HuH-7 (cell line): ENCODE results near the gene SASH1.
A peak's percentile ranks its signal among the peaks of the same experiment; 100 is the strongest.

Experiments
- DNase-seq: peaks from one replicate; pipeline ENCODE4 v3.0.0; 2011; ENCODE audit warnings: low spot score

SASH1 gene

DNA sequence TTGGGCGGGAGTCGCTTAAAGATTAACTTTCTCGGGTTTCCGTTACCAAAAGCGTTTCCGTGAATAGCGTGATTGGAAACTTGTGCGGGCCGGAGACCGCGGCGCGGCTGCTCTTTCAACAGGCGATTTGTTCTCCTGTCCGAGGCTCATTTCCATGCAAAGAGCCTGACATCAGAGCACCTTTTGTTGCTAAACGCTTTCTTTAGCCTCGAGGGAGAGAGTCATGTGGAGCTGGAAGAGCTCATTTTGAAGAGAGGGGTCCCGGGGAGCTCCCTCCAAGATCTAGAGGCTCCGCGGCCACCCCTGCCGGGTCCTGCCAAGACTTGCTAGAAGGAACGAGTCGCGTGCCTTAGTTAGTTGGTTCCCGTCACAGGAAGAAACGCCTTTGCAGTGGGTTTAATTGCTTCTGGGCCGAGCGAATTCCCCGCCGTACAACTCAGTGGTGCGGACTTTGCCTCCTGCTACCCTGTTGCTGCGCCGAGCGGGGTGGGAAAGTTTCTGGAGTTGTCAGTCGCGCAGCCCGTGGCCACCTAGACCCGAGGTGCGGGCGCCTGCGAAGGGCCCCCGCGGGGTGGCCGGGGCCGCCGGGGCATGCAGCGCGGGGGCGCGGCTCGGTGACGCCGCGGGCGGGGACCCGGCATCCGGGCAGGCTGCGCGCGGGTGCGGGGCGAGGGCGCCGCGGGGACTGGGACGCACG lies at the start of gene SASH1:
SASH1 (plus strand) TSS at position 489 of the 697 bp plus-strand sequence. CDS start 230 bp downstream, outside the sequence.
- peak; percentile 83 for DNase-seq

DNA sequence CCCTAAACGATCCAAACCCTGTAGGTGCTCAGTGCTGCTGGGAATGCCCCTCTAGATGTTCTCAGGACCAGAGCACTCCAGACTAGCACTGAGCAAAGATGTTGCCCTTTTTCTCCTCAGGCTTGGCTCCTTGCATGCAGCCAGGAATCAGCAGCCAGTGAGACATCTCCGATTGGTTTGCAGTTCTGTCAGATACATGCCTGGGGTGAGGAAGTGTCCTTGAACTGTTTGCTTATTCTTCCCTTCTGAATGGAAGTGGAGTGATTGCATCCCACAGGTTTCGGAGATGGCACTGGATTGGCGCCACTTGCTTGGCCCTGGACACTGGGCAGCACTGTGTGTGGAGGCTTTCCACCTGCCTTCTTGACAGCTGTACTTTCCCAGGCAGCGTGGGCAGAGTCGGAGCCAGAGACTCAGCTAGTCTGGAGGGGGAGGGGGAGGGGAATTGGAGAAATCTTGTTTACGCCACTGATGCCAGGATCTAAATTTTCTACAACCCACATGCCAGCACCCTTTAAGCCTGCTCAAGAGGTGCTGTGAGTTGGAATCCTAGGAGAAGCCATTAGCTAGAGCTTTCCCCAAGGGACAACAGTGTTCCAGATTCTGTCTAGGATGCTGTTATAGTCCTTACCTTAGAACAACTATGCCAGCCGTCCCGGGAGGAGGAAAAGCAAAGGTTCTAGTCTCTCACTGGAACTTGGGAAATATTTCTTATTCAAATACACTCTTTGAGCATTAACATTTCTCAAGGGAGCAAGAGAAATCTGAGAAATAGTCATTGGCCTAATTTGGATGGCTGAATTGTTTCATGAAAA lies 49.2 kb upstream of the SASH1 start:
- no peak for DNase-seq

DNA sequence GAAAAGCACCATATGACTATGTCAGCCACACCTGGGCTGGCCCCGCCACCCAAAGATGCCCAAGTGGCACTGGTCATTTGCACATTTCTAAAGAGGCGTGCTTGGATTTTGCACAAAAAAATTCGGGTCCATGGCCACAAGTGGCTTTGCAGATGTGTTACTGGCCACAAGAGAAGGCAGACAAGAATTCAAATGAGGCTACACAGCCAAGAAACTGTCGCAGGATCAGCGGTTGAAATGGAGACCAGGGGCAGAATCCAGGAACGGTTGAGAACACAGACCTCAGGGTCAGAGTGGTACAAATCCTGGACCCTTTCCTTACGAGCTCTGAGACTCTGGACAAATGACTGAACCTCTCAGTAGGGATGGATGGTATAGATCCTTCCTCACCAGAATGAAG lies 48.6 kb upstream of the SASH1 start:
- DNase-seq = no peak

- no peak for DNase-seq
Observed at GRCh38 chr6:148295261-148295887, 47.3 kb upstream of the SASH1 start.

- no peak for DNase-seq
Observed at GRCh38 chr6:148296771-148297170, 45.9 kb upstream of the SASH1 start.

DNA sequence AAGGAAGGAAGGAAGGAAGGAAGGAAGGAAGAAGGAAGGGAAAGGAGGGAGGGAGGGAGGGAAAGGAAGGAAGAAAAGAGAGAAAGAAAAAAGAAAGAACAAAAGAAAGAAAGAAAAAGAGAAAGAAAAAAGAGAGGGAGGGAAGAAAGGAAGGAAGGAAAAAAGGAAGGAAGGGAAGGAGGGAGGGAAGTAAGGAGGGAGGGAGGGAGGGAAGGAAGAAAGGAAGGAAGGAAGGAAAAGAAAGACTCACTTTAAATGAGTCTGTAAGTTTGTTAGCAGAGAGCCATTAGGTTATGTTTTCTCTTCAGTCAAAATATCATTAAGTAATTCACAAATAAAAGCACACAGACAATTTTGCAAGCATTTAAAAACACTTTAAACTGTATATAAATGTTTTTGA lies 44.0 kb upstream of the SASH1 start:
- DNase-seq = no peak

GRCh38 chr6:148303616-148304015 lies 39.0 kb upstream of the SASH1 start:
- no peak for DNase-seq

DNA sequence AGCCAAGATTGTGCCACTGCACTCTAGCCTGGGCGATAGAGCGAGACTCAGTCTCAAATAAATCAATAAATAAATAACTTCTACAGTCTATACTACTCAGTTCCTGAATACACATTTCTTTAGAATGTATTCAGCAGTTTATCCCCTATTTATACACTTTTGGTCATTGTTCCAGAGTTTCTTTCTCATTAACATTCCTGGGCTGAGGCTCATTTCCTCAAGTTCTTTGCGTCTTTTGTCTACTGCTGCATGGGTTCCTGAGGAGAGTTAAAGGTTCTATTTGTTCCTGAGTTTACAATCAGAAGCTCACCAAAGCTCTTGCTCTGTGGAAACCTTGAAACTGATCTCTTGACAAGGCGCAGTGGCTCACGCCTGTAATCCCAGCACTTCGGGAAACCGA lies 37.7 kb upstream of the SASH1 start:
- DNase-seq = no peak

- DNase-seq = no peak
Observed at GRCh38 chr6:148306286-148306685, 36.4 kb upstream of the SASH1 start.

DNA sequence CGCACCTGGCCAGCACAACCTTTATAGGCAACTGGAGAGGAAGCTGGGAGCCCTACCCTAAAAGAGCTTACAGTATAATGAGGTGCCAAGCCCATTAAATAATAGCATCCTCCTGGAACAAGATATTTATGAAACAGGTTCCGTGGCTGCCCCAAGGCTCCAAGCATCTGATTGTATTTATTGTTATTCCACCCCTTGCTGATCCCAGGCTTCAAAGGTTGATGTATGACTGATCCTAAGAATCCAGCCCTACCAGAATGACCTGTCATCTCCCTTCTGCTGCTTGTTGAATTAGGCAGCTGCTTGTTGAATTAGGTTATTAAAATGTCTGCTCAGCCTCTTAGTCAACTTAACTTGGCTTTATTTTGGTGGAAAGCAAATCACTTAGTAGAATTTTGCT lies 35.2 kb upstream of the SASH1 start:
- no peak for DNase-seq

DNA sequence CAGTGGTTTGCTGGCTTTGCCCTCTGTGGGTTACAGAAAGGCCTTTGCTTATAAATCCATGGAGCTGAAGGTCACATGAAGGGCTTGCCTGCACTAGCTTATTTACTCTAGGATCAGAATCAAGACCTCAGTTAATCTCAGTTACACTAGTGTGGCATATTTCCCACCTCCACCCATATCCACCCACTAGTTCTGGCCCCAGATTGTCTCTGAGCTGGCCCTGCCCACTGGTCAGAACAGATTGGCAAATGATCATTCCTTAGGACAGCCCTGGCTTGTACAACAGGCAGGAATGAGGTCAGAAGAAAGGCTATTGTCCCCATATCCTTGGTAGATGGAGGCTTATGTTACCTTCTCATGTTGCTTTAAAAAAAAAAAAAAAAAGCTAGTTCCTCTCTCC lies 33.3 kb upstream of the SASH1 start:
- DNase-seq = no peak

GRCh38 chr6:148311966-148312669 lies 30.5 kb upstream of the SASH1 start:
- DNase-seq = no peak

DNA sequence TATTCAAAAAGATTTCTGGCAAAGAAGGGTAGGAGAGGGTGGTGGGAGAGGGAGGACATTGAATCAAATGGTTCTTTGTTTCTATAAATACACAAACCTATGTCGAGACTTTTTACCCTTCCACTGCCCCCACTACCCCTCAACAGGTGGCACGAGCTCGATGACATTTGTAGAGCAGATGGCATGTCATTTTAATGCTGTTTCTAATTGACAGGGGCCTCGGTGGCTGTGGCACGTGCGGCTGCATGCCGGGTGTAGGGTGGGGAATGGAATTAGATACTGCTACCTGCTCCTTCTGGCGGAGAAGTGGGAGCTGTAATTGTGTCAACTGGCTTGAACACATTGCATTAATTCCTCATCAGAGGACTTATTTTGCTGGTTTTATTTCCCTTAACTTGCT lies 29.1 kb upstream of the SASH1 start:
- no peak for DNase-seq

DNA sequence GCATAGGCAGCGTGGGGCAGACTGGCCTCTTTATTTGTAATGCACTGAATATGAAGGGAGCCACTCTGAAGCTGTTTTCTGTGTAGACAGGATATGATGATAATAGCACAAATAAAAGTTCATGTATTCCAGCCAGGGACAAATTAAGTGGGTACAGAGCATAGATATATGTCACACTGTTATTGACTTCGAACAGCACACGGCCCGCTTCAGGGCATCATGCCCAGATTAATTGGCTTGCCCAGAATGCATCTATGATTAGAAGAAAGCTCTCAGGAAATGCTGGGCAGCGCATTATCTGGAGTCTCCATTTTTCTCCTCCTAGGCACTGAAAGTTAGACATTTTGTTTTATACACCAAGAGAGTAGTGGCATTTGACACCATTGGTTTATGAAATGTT lies 26.3 kb upstream of the SASH1 start:
- no peak for DNase-seq

GRCh38 chr6:148317051-148317450 lies 25.6 kb upstream of the SASH1 start:
- no peak for DNase-seq

GRCh38 chr6:148317739-148318138 lies 24.9 kb upstream of the SASH1 start:
- DNase-seq = no peak

DNA sequence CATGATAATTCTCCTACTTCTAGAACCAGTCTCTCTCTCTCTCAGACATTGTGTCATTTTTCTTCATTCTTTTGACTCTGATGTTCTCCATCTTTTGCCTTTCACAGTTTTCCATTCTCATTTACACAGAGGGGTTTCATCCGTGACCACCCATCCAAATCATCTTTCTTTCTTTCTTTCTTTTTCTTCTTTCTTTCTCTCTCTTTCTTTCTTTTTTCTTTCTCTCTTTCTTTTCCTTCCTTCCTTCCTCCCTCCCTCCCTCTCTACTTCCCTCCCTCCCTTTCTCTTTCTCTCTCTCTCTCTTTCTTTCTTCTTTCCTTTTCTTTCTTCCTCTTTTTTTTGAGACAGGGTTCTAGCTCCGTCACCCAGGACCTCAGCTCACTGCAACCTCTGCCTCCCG lies 19.9 kb upstream of the SASH1 start:
- no peak for DNase-seq

DNA sequence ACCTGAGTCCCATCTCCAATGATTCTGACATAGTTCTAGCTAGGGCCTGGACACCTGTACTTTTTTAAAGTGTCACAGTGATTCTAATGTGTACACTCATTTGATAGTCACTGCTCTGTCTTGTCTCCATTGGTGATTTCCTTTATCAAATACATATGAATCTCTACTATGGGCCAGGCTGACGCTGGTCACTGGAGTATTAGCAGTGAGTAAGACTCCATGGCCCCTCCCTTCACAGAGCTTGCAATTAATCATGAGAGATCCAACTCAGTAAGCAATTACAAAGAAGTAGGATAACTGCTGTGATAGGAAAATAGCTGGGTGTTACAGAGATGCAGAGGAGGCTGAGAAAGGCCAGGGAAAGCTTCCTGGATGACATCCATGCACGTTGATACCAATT lies 19.3 kb upstream of the SASH1 start:
- no peak for DNase-seq

GRCh38 chr6:148324297-148324985 lies 18.2 kb upstream of the SASH1 start:
- no peak for DNase-seq

DNA sequence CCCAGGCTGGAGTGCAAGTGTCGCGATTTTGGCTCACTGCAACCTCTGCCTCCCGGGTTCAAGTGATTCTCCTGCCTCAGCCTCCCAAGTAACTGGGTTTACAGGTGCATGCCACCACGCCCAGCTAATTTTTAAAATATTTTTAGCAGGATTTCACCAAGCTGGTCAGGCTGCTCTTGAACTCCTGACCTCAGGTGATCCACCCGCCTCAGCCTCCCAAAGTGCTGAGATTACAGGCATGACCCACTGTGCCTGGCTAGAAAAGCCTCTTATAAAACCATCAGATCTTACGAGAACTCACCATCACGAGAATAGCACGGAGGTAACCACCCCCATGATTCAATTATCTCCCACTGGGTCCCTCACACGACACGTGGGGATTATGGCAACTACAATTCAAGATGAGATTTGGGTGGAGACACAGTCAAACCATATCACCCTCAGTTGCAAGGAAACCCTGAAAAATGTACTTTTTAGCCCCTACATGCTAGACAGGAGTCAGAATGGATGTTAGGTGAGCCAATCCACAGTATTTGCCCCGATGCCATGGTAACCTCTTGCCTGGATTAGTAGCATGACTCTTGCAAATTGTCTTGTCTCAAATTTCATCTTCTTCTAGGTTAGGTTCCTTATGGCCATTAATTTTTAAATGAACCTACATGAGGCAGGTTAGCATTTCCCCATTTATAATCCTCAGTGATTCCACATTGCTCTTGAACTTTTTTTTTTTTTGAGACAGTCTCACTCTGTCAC lies 17.1 kb upstream of the SASH1 start:
- DNase-seq = no peak

DNA sequence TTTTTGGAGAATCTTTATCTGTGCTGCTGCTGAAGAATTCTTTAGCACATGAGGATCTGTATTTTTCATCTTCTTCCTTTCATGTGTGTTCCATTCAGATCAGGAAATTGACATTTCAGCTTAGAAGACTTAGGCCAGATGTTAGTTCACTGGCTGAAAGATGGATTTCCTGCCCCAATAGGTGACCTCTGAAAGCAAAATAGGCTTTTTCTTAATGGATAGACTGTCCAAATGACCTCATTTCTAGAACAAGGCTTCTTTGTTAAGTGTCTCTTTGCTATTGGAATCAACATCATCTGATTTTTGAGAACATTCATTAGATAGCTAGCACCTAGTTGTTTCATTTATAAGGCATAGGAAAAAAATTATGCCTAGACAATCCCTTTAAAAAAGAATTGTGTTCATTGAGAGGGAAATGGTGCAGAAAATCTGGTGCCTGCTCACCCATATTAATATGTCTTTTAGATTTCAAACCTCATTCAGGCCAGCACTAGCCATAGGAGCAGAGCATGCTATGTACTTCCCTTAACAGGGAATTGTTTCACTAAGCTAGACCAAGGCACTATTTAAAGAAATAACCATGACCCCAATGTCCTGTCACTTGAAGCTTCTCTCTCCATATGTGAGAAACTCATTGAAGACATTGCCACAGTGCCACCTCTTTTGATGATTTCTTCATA lies 13.6 kb upstream of the SASH1 start:
- DNase-seq = no peak
